GM23248 (cell line): Measurements from ENCODE around the gene TNFRSF8. TPM values are rescaled to one million over a fixed set of nuclear protein-coding genes. Genes with fewer than 3 reads are reported as not detected.
"Not testable (repeated sequence)": the region's sequence is repeated elsewhere in the genome, so short reads cannot be mapped to it uniquely, and the experiment has no call there.

ENCODE experiments used
- DNase-seq: peaks from one replicate; pipeline ENCODE4 v3.0.0-alpha.2; 2015
- H2AFZ ChIP-seq: fragments of 200-600 bp; sonication (generic); 2 replicates; pipeline ENCODE4 v1.6.1; 2016; ENCODE audit warnings: antibody characterized with exemption
- H3F3A ChIP-seq: fragments of 200-600 bp; sonication (generic); 2 replicates; pipeline ENCODE4 v1.6.1; 2016; ENCODE audit warnings: mild to moderate bottlenecking, antibody characterized with exemption, mixed run types; ENCODE audit not compliant: insufficient read depth
- H3K27ac ChIP-seq: fragments of 200-600 bp; sonication (generic); 2 replicates; pipeline ENCODE4 v1.5.1; 2016; ENCODE audit warnings: mild to moderate bottlenecking
- H3K27me3 ChIP-seq: fragments of 200-600 bp; sonication (generic); replicated peaks from 2 replicates; pipeline ENCODE4 v1.6.1; 2016; ENCODE audit warnings: mild to moderate bottlenecking; ENCODE audit not compliant: insufficient read depth
- H3K36me3 ChIP-seq: fragments of 200-600 bp; sonication (generic); 2 replicates; pipeline ENCODE4 v1.6.1; 2016; ENCODE audit warnings: low read depth, mild to moderate bottlenecking
- H3K4me1 ChIP-seq: fragments of 200-600 bp; sonication (generic); 2 replicates; pipeline ENCODE4 v1.6.1; 2016; ENCODE audit warnings: mild to moderate bottlenecking; ENCODE audit not compliant: insufficient read depth
- H3K4me2 ChIP-seq: fragments of 200-600 bp; sonication (generic); one replicate; pipeline ENCODE4 v1.6.1; 2016; ENCODE audit warnings: mild to moderate bottlenecking; ENCODE audit not compliant: unreplicated experiment
- H3K4me3 ChIP-seq: fragments of 200-600 bp; sonication (generic); 2 replicates; pipeline ENCODE4 v1.5.1; 2016; ENCODE audit warnings: mild to moderate bottlenecking
- H3K79me2 ChIP-seq: fragments of 200-600 bp; sonication (generic); 2 replicates; pipeline ENCODE4 v1.6.1; 2016; ENCODE audit warnings: mild to moderate bottlenecking; ENCODE audit not compliant: insufficient read depth
- H3K9ac ChIP-seq: fragments of 200-600 bp; sonication (generic); 2 replicates; pipeline ENCODE4 v1.6.1; 2016; ENCODE audit warnings: mild to moderate bottlenecking
- H3K9me2 ChIP-seq: fragments of 200-600 bp; sonication (generic); 2 replicates; pipeline ENCODE4 v1.6.1; 2016; ENCODE audit warnings: mixed run types, mild to moderate bottlenecking, moderate library complexity; ENCODE audit not compliant: insufficient read depth
- H3K9me3 ChIP-seq: fragments of 200-600 bp; sonication (generic); one replicate; pipeline ENCODE4 v1.6.1; 2017; ENCODE audit warnings: low read depth
- H4K20me1 ChIP-seq: fragments of 200-600 bp; sonication (generic); 2 replicates; pipeline ENCODE4 v1.6.0; 2016; ENCODE audit not compliant: insufficient read depth
- EZH2 ChIP-seq: fragments of 200-600 bp; sonication (generic); IDR thresholded peaks from 2 replicates; pipeline ENCODE4 v1.6.1; 2018; ENCODE audit warnings: antibody characterized with exemption, mild to moderate bottlenecking; ENCODE audit not compliant: insufficient read depth, poor library complexity, severe bottlenecking
- EZH2phosphoT487 ChIP-seq: fragments of 200-600 bp; sonication (generic); IDR thresholded peaks from 2 replicates; pipeline ENCODE4 v1.6.1; 2018; ENCODE audit warnings: antibody characterized with exemption, moderate library complexity, mild to moderate bottlenecking, low read depth; ENCODE audit not compliant: insufficient read depth
- WGBS, 2 experiments: methylation state at CpG; one replicate each; pipeline ENCODE4 v1.1.6; 2015 to 2017; ENCODE audit warnings: low lambda C conversion rate in 2 of 2, low coverage in 1 of 2; ENCODE audit errors: missing lambda C conversion rate in 2 of 2; 5-methylcytosine and 5-hydroxymethylcytosine counted together
- in situ Hi-C: fragments of 300-500 bp; cut with MboI; formaldehyde crosslinking; loops from 2 replicates; pipeline ENCODE4 v1.15.0; 2020
- polyA plus RNA-seq: library from polyadenylated mRNA; unstranded; fragments of >200 nt; fragmentation: Nextera tagmentation; extraction: Ambion mirVana; gene quantifications from 2 replicates; pipeline ENCODE4 v1.2.1, GENCODE V29; 2016
- total RNA-seq: library from RNA; depleted of rRNA; stranded (reverse); fragments of >200 nt; shearing (Covaris generic); gene quantifications from 2 replicates; pipeline ENCODE4 v1.2.3, GENCODE V29; 2014

The TNFRSF8 gene
- total and polyA plus RNA-seq, 2 experiments from 2014 or later = 0.23 TPM; not detected in 1

GRCh38 chr1:12031039-12031980 is 31.8 kb upstream of the TNFRSF8 start:
- Histone ChIP-seq H2AFZ (no peak overlapping the region), H3K27me3 (no peaks in the 10 kb centered on the region), H3K36me3 (no peaks in the 10 kb centered on the region), H3K9me3 (no peaks in the 10 kb centered on the region), H4K20me1 (no peaks in the 10 kb centered on the region), H3K4me1 (no peaks in the 10 kb centered on the region), H3K9ac (no peak overlapping the region), H3K79me2 (no peaks in the 10 kb centered on the region), H3K4me3 (no peak overlapping the region), H3K4me2 (no peak overlapping the region), H3K27ac (no peak overlapping the region), H3K9me2 (no peaks in the 10 kb centered on the region), H3F3A (no peaks in the 10 kb centered on the region)
- peak; percentile 66 for DNase-seq
- in situ Hi-C loops = no loop called here
- no peak for TF ChIP-seq EZH2phosphoT487
- TF ChIP-seq EZH2 = no peak
- 81 to 83% methylated on average over 14 to 20 of the region's 20 CpGs for WGBS, 2 experiments

GRCh38 chr1:12032161-12032621 is 30.9 kb upstream of the TNFRSF8 start:
- no peak for TF ChIP-seq EZH2
- no peak for TF ChIP-seq EZH2phosphoT487
- H3K9me2 ChIP-seq = no peaks in the 10 kb centered on the region
- no peaks in the 10 kb centered on the region for H3K27me3 ChIP-seq
- no peaks in the 10 kb centered on the region for H3K9me3 ChIP-seq
- no peak overlapping the region for H3K27ac ChIP-seq
- H4K20me1 ChIP-seq = no peaks in the 10 kb centered on the region
- no peak for DNase-seq
- H3K4me1 ChIP-seq = no peaks in the 10 kb centered on the region
- H3K9ac ChIP-seq = no peak overlapping the region
- no peak overlapping the region for H3K4me3 ChIP-seq
- in situ Hi-C loops = no loop called here
- no peaks in the 10 kb centered on the region for H3K79me2 ChIP-seq
- H2AFZ ChIP-seq = no peak overlapping the region
- no peak overlapping the region for H3K4me2 ChIP-seq
- H3F3A ChIP-seq = no peaks in the 10 kb centered on the region
- 90 to 91% methylated on average over 10 of the region's 10 CpGs for WGBS, 2 experiments
- H3K36me3 ChIP-seq = no peaks in the 10 kb centered on the region

DNA sequence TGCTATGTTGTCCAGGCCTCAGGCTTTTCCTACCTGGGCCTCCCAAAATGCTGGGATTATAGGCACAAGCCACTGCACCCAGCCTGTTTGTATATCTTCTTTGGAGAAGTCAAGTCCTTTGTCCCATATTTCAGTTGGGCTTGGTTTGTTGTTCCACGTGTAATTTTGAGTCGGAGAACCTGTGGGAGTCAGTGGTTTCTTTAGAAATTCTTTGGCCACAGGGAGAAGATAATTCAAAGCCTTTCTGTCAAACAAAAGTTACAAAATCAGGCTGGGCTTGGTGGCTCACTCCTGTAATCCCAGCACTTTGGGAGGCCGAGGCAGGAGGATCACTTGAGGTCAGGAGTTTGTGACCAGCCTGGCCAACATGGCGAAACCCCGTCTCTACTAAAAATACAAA is 29.7 kb upstream of the TNFRSF8 start:
- DNase-seq, H3K4me2 ChIP-seq, H3K9me3 ChIP-seq, H3K9me2 ChIP-seq, H3F3A ChIP-seq, in situ Hi-C loops, H3K4me1 ChIP-seq, H2AFZ ChIP-seq, H3K9ac ChIP-seq, H3K4me3 ChIP-seq, H3K36me3 ChIP-seq, H3K27ac ChIP-seq, H3K79me2 ChIP-seq, H3K27me3 ChIP-seq, H4K20me1 ChIP-seq: not testable (repeated sequence)
- WGBS, 2 experiments = 91 to 92% methylated on average over 5 of the region's 5 CpGs

DNA sequence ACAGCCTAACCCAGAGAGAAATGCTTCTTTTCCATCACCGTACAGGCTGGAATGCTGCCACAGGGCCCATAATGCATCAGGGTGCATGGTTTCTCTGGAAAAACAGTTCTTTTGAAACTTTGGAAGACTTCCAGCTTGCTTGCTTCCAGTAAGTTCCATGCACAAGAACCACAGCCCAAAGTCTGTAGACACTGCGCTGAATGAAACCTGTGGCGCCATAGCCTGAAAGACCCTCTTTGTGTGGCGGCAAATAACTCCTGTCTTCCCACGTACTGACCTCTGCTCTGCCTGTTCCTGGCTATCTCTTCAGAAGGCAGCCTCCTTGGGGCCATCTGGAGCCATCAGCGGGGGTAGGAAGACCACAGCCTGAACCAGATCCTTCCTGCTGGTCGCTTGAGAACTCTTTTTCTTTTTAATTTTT is 28.7 kb upstream of the TNFRSF8 start:
- Histone ChIP-seq H3K4me2 (no peak overlapping the region), H4K20me1 (no peaks in the 10 kb centered on the region), H3K27me3 (no peaks in the 10 kb centered on the region; the same call in 1 of the 2 replicates), H3K36me3 (no peaks in the 10 kb centered on the region), H2AFZ (no peak overlapping the region), H3K27ac (no peak overlapping the region), H3K4me1 (no peaks in the 10 kb centered on the region), H3F3A (no peaks in the 10 kb centered on the region), H3K9me2 (no peaks in the 10 kb centered on the region), H3K9ac (no peak overlapping the region), H3K79me2 (no peaks in the 10 kb centered on the region), H3K4me3 (no peak overlapping the region), H3K9me3 (no peaks in the 10 kb centered on the region)
- TF ChIP-seq EZH2 = no peak
- TF ChIP-seq EZH2phosphoT487 = no peak
- 74 to 75% methylated on average over 7 of the region's 7 CpGs for WGBS, 2 experiments
- DNase-seq = no peak
- in situ Hi-C loops = no loop called here
